ENCODE results near the gene NBPF12.
"Not testable (repeated sequence)": the region's sequence is repeated elsewhere in the genome, so short reads cannot be mapped to it uniquely, and the experiment has no call there.

The NBPF12 gene

DNA sequence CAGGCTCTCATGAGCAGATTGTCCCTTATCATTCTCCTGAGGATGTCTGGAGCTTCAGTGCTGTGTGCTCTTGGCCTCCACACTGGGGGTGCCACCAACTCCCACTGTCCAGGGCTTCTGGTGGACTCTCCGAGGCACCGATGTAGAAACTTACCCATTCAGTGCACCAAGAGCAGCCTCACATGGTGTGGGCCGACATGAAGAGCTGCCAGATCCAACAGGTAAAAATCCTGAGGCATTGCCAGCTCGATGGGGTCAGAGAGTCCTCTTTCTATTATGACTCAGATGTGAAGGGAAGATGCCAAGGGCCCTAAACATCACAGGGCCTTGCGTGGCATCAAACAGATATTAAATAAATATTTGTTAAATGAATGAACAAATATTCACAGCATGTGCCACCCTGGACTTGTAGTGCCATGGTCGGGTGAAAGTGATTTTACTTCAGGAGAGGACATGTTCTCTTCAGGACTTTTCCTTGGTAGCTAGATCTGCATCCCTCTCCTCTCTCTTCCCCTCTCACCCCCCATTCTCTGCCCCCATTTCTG lies 5.3 kb downstream of the NBPF12 start:
- H3K27ac Mint-ChIP-seq, H3K9me3 Mint-ChIP-seq, H3K36me3 Mint-ChIP-seq, H3K4me1 Mint-ChIP-seq, H3K27me3 Mint-ChIP-seq, H3K4me3 Mint-ChIP-seq: not testable (repeated sequence)

DNA sequence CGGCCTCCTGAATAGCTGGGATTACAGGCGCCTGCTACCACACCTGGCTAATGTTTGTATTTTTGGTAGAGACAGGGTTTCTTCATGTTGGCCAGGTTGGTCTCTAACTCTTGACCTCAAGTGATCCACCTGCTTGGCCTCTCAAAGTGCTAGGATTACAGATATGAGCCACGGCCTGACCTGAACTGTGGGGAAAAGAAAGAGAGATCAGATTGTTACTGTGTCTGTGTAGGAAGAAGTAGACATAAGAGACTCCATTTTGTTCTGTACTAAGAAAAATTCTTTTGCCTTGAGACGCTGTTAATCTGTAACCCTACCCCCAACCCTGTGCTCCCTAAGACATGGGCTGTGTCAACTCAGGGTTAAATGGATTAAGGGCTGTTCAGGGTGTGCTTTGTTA lies 10.0 kb downstream of the NBPF12 start:
- not testable (repeated sequence) for H3K9me3 Mint-ChIP-seq, H3K4me3 Mint-ChIP-seq, H3K4me1 Mint-ChIP-seq, H3K36me3 Mint-ChIP-seq, H3K27me3 Mint-ChIP-seq
- peak overlapping the region; percentile 12 for H3K27ac Mint-ChIP-seq

DNA sequence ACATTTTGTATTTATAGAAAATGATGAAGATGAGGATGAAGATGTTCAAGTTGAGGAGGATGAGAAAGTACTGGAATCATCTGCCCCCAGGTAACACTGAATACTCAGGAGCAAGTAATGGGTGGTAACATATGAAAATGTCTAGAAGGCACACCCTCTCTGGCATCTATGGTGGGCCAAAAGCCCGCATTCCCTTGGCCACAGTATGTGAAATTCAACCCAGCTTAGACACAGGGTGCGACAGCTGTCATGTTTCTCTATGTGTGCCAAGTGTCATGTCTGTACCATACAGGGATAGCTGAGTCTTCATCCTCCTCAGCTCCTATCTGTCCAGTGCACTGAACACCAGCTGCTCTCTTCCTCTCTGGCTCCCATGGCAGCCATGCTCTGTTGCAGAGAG lies 26.2 kb downstream of the NBPF12 start:
- H3K27ac Mint-ChIP-seq = not testable (repeated sequence)

DNA sequence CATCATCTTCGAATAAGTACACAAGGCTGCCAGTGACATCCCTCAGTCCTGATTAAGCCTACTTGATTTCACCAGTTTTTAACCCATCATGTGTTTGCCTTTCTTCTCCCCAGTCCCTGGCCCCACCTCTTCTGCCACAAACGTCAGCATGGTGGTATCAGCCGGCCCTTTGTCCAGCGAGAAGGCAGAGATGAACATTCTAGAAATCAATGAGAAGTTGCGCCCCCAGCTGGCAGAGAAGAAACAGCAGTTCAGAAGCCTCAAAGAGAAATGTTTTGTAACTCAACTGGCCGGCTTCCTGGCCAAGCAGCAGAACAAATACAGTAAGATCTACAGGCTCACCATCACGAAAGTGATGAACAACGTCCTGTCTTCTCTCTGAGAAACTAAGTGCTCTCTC lies 28.2 kb downstream of the NBPF12 start:
- not testable (repeated sequence) for H3K4me3 Mint-ChIP-seq, H3K27ac Mint-ChIP-seq, H3K4me1 Mint-ChIP-seq, H3K27me3 Mint-ChIP-seq, H3K9me3 Mint-ChIP-seq, H3K36me3 Mint-ChIP-seq

More for the DNA sequence above, 26.2 kb downstream of the NBPF12 start:
- H3K36me3 Mint-ChIP-seq, H3K9me3 Mint-ChIP-seq, H3K4me3 Mint-ChIP-seq, H3K4me1 Mint-ChIP-seq, H3K27me3 Mint-ChIP-seq: not testable (repeated sequence)

DNA sequence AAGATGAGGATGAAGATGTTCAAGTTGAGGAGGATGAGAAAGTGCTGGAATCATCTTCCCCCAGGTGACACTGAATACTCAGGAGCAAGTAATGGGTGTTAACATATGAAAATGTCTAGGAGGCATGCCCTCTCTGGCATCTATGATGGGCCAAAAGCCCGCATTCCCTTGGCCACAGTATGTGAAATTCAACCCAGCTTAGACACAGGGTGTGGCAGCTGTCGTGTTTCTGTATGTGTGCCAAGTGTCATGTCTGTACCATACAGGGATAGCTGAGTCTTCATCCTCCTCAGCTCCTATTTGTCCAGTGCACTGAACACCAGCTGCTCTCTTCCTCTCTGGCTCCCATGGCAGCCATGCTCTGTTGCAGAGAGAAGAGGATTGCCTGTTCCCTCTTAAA lies 32.5 kb downstream of the NBPF12 start:
- not testable (repeated sequence) for H3K27ac Mint-ChIP-seq, H3K36me3 Mint-ChIP-seq, H3K9me3 Mint-ChIP-seq, H3K4me1 Mint-ChIP-seq, H3K4me3 Mint-ChIP-seq, H3K27me3 Mint-ChIP-seq

DNA sequence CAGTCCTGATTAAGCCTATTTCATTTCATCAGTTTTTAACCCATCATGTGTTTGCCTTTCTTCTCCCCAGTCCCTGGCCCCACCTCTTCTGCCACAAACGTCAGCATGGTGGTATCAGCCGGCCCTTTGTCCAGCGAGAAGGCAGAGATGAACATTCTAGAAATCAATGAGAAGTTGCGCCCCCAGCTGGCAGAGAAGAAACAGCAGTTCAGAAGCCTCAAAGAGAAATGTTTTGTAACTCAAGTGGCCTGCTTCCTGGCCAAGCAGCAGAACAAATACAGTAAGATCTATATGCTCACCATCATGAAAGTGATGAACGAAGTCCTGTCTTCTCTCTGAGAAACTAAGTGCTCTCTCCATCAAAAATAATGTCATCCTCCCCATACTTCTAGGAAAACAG lies 34.6 kb downstream of the NBPF12 start:
- not testable (repeated sequence) for H3K27ac Mint-ChIP-seq, H3K9me3 Mint-ChIP-seq

DNA sequence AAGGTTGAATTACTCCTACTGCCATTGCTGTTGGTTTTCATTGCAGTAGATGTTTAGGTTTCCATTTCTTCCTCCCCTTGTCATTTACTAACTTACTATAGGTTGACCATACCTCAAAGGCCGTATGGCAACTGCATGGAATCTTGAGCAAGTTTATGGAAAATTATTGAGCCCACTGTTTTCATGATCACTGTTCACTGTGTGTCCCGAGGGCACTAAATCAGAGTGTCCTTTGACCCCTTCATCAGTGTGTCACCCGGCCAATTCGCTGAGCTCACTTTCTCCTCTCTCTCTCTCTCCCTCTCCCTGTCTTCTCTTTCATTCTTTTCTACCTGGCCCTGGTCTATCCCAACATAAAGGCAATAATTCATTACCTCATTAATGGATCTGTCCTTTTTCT lies 47.7 kb downstream of the NBPF12 start:
- not testable (repeated sequence) for H3K36me3 Mint-ChIP-seq, H3K4me1 Mint-ChIP-seq, H3K27me3 Mint-ChIP-seq, H3K27ac Mint-ChIP-seq, H3K4me3 Mint-ChIP-seq, H3K9me3 Mint-ChIP-seq

More for the DNA sequence above, 34.6 kb downstream of the NBPF12 start:
- H3K27me3 Mint-ChIP-seq, H3K4me3 Mint-ChIP-seq, H3K36me3 Mint-ChIP-seq, H3K4me1 Mint-ChIP-seq: not testable (repeated sequence)

DNA sequence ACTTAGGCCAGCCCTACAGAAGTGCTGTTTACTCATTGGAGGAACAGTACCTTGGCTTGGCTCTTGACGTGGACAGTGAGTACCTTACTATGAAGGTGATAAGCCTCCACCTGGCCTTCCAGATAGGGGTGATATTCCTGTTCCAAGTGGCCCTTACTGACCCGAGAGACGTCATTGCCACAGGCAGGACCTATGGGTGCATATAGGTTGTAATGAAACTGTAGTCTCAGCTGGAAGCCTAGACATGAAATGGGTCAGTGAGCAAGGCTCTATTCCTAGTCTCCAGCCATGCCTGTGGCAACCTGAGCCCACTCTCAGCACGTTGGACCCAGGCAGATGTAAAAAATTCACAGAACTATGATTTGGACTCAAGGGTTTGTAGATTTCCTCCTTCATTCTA lies 48.3 kb downstream of the NBPF12 start:
- H3K36me3 Mint-ChIP-seq, H3K27me3 Mint-ChIP-seq, H3K4me3 Mint-ChIP-seq, H3K9me3 Mint-ChIP-seq, H3K4me1 Mint-ChIP-seq, H3K27ac Mint-ChIP-seq: not testable (repeated sequence)

DNA sequence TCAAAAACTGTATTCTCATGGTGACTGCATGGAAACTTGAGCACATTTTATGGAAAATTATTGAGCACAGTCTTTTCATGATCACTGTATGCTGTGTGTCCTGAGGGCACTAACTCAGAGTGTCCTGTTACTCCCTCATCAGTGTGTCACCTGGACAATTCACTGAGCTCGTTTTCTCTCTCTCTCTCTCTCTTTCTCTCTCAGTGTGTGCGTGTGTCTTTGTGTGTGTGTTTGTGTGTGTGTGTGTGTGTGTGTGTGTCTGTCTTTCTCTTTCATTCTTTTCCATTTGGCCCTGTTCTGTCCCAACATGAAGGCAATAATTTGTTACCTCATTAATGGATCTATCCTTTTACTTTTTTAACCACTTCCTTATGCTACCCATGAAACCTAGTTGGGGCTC lies 49.4 kb downstream of the NBPF12 start:
- not testable (repeated sequence) for H3K4me3 Mint-ChIP-seq, H3K27me3 Mint-ChIP-seq, H3K27ac Mint-ChIP-seq, H3K36me3 Mint-ChIP-seq, H3K4me1 Mint-ChIP-seq, H3K9me3 Mint-ChIP-seq

DNA sequence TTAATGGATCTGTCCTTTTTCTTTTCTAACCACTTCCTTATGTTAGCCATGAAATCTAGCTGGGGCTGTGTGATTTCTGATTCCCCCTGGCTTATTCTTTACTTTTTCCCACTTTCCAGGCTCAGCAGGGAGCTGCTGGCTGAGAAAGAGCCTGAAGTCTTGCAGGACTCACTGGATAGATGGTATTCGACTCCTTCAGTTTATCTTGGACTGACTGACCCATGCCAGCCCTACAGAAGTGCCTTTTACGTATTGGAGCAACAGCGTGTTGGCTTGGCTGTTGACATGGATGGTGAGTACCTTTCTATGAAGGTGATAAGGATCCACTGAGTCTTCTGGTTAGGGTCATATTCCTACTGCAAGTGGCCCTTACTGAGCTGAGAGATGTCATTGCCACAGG lies 51.3 kb downstream of the NBPF12 start:
- H3K36me3 Mint-ChIP-seq, H3K27ac Mint-ChIP-seq, H3K9me3 Mint-ChIP-seq, H3K4me1 Mint-ChIP-seq, H3K4me3 Mint-ChIP-seq, H3K27me3 Mint-ChIP-seq: not testable (repeated sequence)

DNA sequence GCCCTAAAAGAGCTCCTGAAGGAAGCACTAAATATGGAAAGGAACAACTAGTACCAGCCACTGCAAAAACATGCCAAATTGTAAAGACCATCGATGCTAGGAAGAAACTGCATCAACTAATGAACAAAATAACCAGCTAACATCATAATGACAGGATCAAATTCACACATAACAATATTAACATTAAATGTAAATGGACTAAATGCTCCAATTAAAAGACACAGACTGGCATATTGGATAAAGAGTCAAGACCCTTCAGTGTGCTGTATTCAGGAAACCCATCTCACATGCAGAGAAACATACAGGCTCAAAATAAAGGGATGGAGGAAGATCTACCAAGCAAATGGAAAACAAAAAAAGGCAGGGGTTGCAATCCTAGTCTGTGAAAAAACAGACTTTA lies 70.4 kb downstream of the NBPF12 start:
- H3K4me3 Mint-ChIP-seq, H3K27ac Mint-ChIP-seq, H3K27me3 Mint-ChIP-seq, H3K9me3 Mint-ChIP-seq, H3K36me3 Mint-ChIP-seq, H3K4me1 Mint-ChIP-seq: not testable (repeated sequence)

DNA sequence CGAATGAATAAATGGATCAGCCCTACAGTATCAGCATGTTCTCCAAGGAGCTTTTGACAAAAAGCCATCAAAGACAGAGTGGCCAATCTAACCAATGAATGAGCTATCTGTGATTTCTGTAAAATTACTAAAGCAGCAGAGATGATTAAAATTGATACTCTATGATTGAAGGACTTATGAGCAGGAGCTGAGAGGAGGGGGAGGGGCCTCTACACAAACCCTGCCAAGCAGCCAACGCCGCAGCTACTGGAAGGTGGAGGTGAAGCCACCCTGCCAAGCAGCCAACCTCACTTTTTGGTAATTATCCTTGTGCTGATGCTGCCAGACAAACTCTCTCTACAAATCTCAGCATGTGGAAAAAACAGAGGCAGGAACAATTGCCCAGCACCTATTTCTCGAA lies 88.9 kb downstream of the NBPF12 start:
- H3K36me3 Mint-ChIP-seq = not testable (repeated sequence)
- H3K27me3 Mint-ChIP-seq = peaks cover 11% of the 10 kb centered on the region

DNA sequence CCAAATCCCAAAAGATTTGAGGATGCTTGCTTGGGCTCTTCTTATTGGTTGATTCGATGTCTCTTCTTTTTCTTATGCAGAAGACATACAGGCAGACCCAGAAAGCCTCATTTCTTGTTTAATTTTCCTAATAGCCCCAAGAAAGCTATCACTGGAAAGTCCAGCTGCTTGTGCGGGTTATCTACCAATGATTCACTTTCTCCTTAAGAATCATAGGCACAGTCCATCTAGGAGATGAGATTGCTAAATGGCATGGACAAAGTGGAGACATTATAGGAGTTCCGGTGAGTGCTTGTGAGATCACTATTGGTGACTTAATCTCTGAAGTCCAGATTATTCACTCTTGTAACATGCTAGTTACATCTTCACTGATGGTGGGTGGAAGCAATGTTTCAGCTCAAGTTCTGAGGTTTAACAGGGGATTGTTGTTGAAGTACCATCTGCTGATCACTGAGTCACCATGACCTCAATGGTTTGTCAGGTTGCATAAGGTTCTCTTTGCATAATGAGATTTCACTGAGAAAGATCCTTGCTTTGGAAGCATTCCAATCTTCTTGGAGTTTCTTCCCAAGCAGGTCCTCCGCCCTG lies 92.0 kb downstream of the NBPF12 start:
- not testable (repeated sequence) for H3K4me1 Mint-ChIP-seq, H3K27ac Mint-ChIP-seq
- peaks cover 14% of the 10 kb centered on the region for H3K27me3 Mint-ChIP-seq

More for the DNA sequence above, 88.9 kb downstream of the NBPF12 start:
- H3K9me3 Mint-ChIP-seq, H3K27ac Mint-ChIP-seq, H3K4me3 Mint-ChIP-seq, H3K4me1 Mint-ChIP-seq: not testable (repeated sequence)

DNA sequence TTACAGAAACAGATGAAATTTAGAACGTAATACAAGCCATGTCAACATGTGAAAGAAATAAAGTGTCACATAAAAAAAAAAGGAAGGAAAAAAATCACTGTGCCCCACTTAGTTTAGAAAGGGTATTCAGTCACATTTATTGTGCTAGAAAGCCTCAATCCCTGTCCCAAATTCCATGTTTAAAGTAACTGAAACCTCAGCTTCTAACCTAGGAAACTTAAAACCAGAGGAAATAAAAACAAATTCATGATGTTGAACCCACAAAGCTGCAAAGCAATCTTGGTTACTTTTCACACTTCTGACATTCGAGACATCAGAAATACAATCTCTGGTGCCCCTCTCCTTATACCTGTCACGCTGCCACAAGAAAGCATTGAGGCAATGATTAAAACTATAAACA lies 101.8 kb downstream of the NBPF12 start:
- Mint-ChIP-seq H3K4me1 (peaks cover 5% of the 10 kb centered on the region), H3K36me3 (no peaks in the 10 kb centered on the region), H3K4me3 (no peak overlapping the region), H3K27ac (no peak overlapping the region), H3K9me3 (no peaks in the 10 kb centered on the region), H3K27me3 (peaks cover 4% of the 10 kb centered on the region)

More for the DNA sequence above, 92.0 kb downstream of the NBPF12 start:
- not testable (repeated sequence) for H3K36me3 Mint-ChIP-seq, H3K4me3 Mint-ChIP-seq, H3K9me3 Mint-ChIP-seq

DNA sequence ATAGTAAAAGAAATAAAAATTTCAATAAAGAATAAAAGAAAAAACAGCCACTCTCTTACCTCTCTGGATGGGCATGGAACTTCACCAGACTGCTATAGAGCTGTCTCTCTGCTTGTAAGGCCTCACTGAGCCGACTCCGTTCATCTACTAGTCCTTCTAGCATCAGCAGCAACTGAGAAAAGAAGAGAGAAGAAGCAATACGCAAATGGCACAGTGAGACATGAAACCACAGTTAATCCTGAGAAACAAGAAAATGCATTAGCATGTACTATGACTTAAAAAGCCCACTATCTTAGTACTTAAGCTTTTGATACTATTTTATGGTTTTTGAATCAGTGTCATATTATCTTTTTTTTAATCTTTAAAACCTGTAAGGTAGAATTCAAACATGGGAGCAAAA lies 104.8 kb downstream of the NBPF12 start:
- H3K4me3 Mint-ChIP-seq, H3K27ac Mint-ChIP-seq: not testable (repeated sequence)
- H3K4me1 Mint-ChIP-seq = peaks cover 22% of the 10 kb centered on the region

DNA sequence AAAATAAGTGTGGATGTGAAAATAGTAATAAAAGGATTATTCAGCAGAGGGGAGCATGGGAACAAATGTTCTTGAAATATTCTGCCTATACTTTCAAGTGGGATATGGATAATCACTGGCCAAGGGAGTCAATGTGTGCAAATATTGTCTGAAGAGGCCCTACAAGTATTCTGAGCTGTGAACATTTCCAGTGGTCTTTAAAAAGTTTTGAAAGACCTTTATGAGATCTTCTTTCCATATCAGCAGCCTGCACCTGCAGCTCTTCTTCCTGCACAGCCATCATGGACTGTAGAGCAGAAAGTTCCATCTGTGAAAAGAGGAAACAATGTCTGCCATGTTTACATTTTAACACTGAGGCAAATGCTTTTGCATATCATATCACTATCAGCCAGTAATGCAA lies 106.4 kb downstream of the NBPF12 start:
- not testable (repeated sequence) for H3K27me3 Mint-ChIP-seq, H3K4me3 Mint-ChIP-seq, H3K9me3 Mint-ChIP-seq, H3K27ac Mint-ChIP-seq, H3K36me3 Mint-ChIP-seq
- peaks cover 22% of the 10 kb centered on the region for H3K4me1 Mint-ChIP-seq

More for the DNA sequence above, 104.8 kb downstream of the NBPF12 start:
- H3K27me3 Mint-ChIP-seq, H3K9me3 Mint-ChIP-seq, H3K36me3 Mint-ChIP-seq: not testable (repeated sequence)
